T-cell (primary cell): ENCODE measurements around the gene CEP120. TPM values are rescaled to one million over a fixed set of nuclear protein-coding genes. Genes with fewer than 3 reads are reported as not detected.
"Not testable (repeated sequence)": the region's sequence is repeated elsewhere in the genome, so short reads cannot be mapped to it uniquely, and the experiment has no call there.

ENCODE experiments used
- ATAC-seq, 4 experiments: fragments of 200-7000 bp in 3 of 4; fragments of 150-1000 bp in 1 of 4; cut with Tn5 transposase; replicated peaks in 1 of 4; 1 replicate in 3 of 4; 2 replicates in 1 of 4; pipeline ENCODE4 v1.10.0; 2021; ENCODE audit warnings: moderate library complexity in 3 of 4, mild to moderate bottlenecking in 2 of 4, moderate number of reproducible peaks in 1 of 4
- CTCF ChIA-PET, 2 donors: fragments of 300-600 bp; sonication (Branson Sonifier 250); formaldehyde crosslinking; loops; one replicate each; lab custom pipeline; 2022; ENCODE audit warnings: antibody characterized with exemption in 2 of 2; lab: Charles Lee
- POLR2A ChIA-PET, 2 donors: fragments of 300-600 bp; sonication (Branson Sonifier 250); formaldehyde crosslinking; loops; one replicate each; lab custom pipeline; 2022; ENCODE audit warnings: antibody characterized with exemption in 2 of 2; lab: Charles Lee
- DNase-seq, 35 experiments: peaks; one replicate each; pipeline versions ENCODE4 v3.0.0 to v3.0.0-alpha.2; 2013 to 2023
- H3K27ac ChIP-seq: one replicate; pipeline ENCODE4 v1.5.1; 2013; ENCODE audit warnings: low read length
- H3K27me3 ChIP-seq, 2 experiments: replicated peaks in 1 of 2; 1 replicate in 1 of 2; 2 replicates in 1 of 2; pipeline versions ENCODE4 v1.6.1 to v1.7.0; 2013; ENCODE audit warnings: low read length in 1 of 2, mixed read lengths in 1 of 2; ENCODE audit not compliant: control insufficient read depth in 2 of 2, insufficient read depth in 2 of 2; ENCODE audit errors: extremely low read depth in 1 of 2
- H3K36me3 ChIP-seq, 2 donors: 1 replicate in 1 of 2; 2 replicates in 1 of 2; pipeline versions ENCODE4 v1.6.1 to v1.7.0; 2013; ENCODE audit warnings: low read length in 1 of 2; ENCODE audit not compliant: control insufficient read depth in 2 of 2, insufficient read depth in 1 of 2; ENCODE audit errors: extremely low read depth in 1 of 2
- H3K4me1 ChIP-seq, 2 experiments: 1 replicate in 1 of 2; 2 replicates in 1 of 2; pipeline versions ENCODE4 v1.6.1 to v1.7.0; 2013; ENCODE audit warnings: low read length in 2 of 2, mixed read lengths in 1 of 2; ENCODE audit not compliant: insufficient read depth in 2 of 2, control insufficient read depth in 1 of 2; ENCODE audit errors: extremely low read depth in 1 of 2
- H3K4me3 ChIP-seq, 2 donors: 1 replicate in 1 of 2; 2 replicates in 1 of 2; pipeline versions ENCODE4 v1.5.1 to v1.7.0; 2013; ENCODE audit warnings: mild to moderate bottlenecking in 2 of 2, low read length in 1 of 2, moderate library complexity in 1 of 2; ENCODE audit not compliant: control insufficient read depth in 1 of 2; ENCODE audit errors: extremely low read depth in 1 of 2
- H3K9me3 ChIP-seq: 2 replicates; pipeline ENCODE4 v1.7.0; 2013
- H3K27ac Mint-ChIP-seq, 2 donors: one replicate each; pipeline ENCODE4 v1.8.0; 2020 to 2021; ENCODE audit warnings: mild to moderate bottlenecking in 2 of 2, mixed read lengths in 2 of 2
- H3K27me3 Mint-ChIP-seq, 2 donors: one replicate each; pipeline ENCODE4 v1.8.0; 2021 to 2022; ENCODE audit warnings: mixed read lengths in 2 of 2
- H3K36me3 Mint-ChIP-seq: one replicate; pipeline ENCODE4 v1.8.0; 2021; ENCODE audit warnings: mixed read lengths
- H3K4me1 Mint-ChIP-seq, 3 donors: one replicate each; pipeline ENCODE4 v1.8.0; 2020 to 2022; ENCODE audit warnings: mixed read lengths in 3 of 3, mild to moderate bottlenecking in 1 of 3
- H3K4me3 Mint-ChIP-seq, 3 donors: one replicate each; pipeline ENCODE4 v1.8.0; 2020 to 2022; ENCODE audit warnings: mild to moderate bottlenecking in 3 of 3, mixed read lengths in 3 of 3, moderate library complexity in 3 of 3
- H3K9me3 Mint-ChIP-seq, 3 donors: one replicate each; pipeline ENCODE4 v1.8.0; 2020 to 2022; ENCODE audit warnings: mixed read lengths in 3 of 3
- WGBS: methylation state at CpG from one replicate; pipeline ENCODE4 v1.1.5; 2013; ENCODE audit warnings: missing lambda C conversion rate; ENCODE audit not compliant: insufficient coverage; 5-methylcytosine and 5-hydroxymethylcytosine counted together
- total RNA-seq, 35 experiments: library from RNA in 6 of 35; stranded (reverse) in 6 of 35; fragments of 120-200 nt in 1 of 35; gene quantifications; one replicate each; pipeline versions ENCODE4 v1.2.1 to v1.2.4 and lab custom pipeline; 2013 to 2026

CEP120 gene
- total RNA-seq, 5 donors from 2014 or later (not counting 1 experiment from before 2014, with no cell fraction given) = 48.3 to 71.1 (median 62.8) TPM

DNA sequence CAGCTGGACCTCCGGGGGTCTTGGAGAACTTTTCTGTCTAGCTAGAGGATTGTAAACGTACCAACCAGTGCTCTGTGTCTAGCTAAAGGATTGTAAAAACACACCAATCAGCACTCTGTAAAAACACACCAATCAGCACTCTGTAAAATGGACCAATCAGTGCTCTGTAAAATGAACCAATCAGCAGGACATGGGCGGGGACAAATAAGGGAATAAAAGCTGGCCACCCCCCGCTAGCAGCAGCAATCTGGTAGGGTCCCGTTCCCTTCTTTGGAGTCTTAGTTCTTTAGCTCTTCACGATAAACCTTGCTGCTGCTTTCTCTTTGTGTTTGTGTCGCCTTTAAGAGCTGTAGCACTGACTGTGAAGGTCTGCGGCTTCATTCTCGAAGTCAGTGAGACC lies 114.8 kb downstream of the CEP120 start:
- H3K4me1 ChIP-seq, POLR2A ChIA-PET, H3K27me3 ChIP-seq, ATAC-seq, H3K4me3 ChIP-seq, H3K36me3 ChIP-seq, H3K27me3 Mint-ChIP-seq, H3K4me1 Mint-ChIP-seq, H3K36me3 Mint-ChIP-seq, H3K4me3 Mint-ChIP-seq, H3K9me3 ChIP-seq, H3K27ac Mint-ChIP-seq, DNase-seq, H3K9me3 Mint-ChIP-seq, H3K27ac ChIP-seq, CTCF ChIA-PET: not testable (repeated sequence)
- WGBS = 100% methylated on average over 4 of the region's 9 CpGs

DNA sequence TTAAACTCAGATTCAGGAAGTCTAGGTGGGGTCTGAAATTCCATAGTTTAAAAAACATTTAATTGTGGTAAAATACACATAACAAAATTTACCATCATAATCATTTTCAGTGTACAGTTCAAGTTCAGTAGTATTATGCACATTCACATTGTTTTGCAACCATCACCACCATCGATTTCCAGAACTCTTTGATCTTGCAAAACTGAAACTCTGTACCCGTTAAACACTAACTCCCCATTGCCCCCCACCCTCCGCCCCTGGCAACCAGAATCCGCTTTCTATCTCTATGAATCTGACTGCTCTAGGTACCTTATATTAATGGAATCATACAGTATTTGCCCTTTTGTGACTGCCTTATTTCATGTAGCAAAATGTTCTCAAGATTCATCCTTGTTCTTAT lies 117.5 kb downstream of the CEP120 start:
- POLR2A ChIA-PET = no interaction called here
- no CpG with 5 or more reads among the region's 4 CpGs for WGBS

DNA sequence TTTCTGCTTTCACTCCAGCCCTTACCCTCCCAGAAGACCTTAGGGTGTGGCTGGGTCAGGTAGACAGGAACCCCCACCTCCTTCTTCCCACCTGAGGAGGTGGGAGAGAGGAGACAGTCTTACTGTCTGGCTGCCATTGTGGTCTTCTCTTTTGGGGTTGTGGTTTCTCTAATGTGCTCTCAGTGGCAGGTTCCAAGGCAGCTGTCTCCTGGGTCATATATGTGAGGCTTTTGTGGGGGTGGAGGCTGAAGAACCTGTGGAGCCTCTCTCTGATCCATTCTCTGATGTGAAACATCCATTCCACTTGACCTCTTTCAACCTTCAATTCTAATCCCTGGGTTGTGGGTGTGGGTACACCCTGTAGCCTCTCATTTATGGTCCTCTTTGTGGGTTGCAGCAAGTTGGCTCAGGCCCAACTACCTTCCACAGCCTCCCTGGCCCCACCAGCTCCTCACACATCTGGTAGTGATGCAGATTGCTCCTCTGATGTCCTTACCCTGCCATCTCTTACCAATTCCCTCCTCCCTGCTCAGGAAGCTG lies 118.4 kb downstream of the CEP120 start:
- POLR2A ChIA-PET = no interaction called here
- no peak overlapping the region for H3K4me3 ChIP-seq
- H3K27me3 Mint-ChIP-seq = peaks cover 10 to 11% of the 10 kb centered on the region in 2 donors

More for the DNA sequence above, 117.5 kb downstream of the CEP120 start:
- ATAC-seq (no peak), DNase-seq (no peak)
- Histone ChIP-seq H3K4me3 (no peak overlapping the region), H3K9me3 (no peaks in the 10 kb centered on the region), H3K27me3 (no peaks in the 10 kb centered on the region), H3K36me3 (no peaks in the 10 kb centered on the region), H3K27ac (no peak overlapping the region), H3K4me1 (no peaks in the 10 kb centered on the region)
- no peak overlapping the region for H3K27ac Mint-ChIP-seq
- peaks cover 7% of the 10 kb centered on the region in 2 donors for H3K27me3 Mint-ChIP-seq
- H3K4me3 Mint-ChIP-seq = no peak overlapping the region
- no peaks in the 10 kb centered on the region for H3K9me3 Mint-ChIP-seq
- H3K36me3 Mint-ChIP-seq = no peaks in the 10 kb centered on the region
- CTCF ChIA-PET = interaction anchor here in 1 of 2 donors (0.7 kb wide), 1 partner anchor 82 kb away, joined by 5 read pairs; no protein-coding TSS in a partner anchor
- no peaks in the 10 kb centered on the region for H3K4me1 Mint-ChIP-seq

GRCh38 chr5:123303802-123304201 lies 119.4 kb downstream of the CEP120 start:
- H3K9me3 Mint-ChIP-seq = peaks cover 0 to 12% (median 0%) of the 10 kb centered on the region in 3 donors
- Histone ChIP-seq H3K27ac (no peak overlapping the region), H3K27me3 (no peaks in the 10 kb centered on the region), H3K4me3 (no peak overlapping the region), H3K4me1 (no peaks in the 10 kb centered on the region), H3K36me3 (no peaks in the 10 kb centered on the region), H3K9me3 (no peaks in the 10 kb centered on the region)
- ATAC-seq (no peak), DNase-seq (no peak)
- POLR2A ChIA-PET = no interaction called here
- H3K4me3 Mint-ChIP-seq = no peak overlapping the region
- no peak overlapping the region for H3K27ac Mint-ChIP-seq
- H3K4me1 Mint-ChIP-seq = no peaks in the 10 kb centered on the region
- H3K27me3 Mint-ChIP-seq = peaks cover 10 to 11% of the 10 kb centered on the region in 2 donors
- CTCF ChIA-PET = no interaction called here
- WGBS = 85% methylated on average over 3 of the region's 3 CpGs
- no peaks in the 10 kb centered on the region for H3K36me3 Mint-ChIP-seq

More for the DNA sequence above, 118.4 kb downstream of the CEP120 start:
- DNase-seq (no peak), ATAC-seq (no peak)
- Mint-ChIP-seq H3K4me3 (no peak overlapping the region), H3K9me3 (peaks cover 0 to 6% (median 0%) of the 10 kb centered on the region in 3 donors), H3K36me3 (no peaks in the 10 kb centered on the region), H3K4me1 (no peaks in the 10 kb centered on the region), H3K27ac (no peak overlapping the region)
- no peak overlapping the region for H3K27ac ChIP-seq
- CTCF ChIA-PET = no interaction called here
- H3K9me3 ChIP-seq = no peaks in the 10 kb centered on the region
- no peaks in the 10 kb centered on the region for H3K36me3 ChIP-seq
- no peaks in the 10 kb centered on the region for H3K27me3 ChIP-seq
- H3K4me1 ChIP-seq = no peaks in the 10 kb centered on the region

DNA sequence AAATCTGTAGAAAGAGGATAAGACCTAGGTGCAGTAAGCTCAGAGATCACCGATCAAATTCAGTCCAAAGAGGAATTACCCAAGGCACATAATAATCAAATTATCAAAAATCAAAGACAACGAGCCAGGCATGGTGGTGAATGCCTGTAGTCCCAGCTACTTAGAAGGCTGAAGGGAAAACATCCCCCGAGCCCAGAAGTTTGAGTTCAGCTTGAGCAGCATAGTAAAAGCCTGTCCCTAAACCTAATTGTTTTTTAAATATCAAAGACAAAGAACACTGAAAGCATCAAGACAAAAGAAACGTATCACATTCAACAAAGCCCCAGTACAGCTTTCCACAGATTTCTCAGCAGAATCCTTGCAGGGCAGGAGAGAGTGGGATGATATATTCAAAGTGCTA lies 122.9 kb downstream of the CEP120 start:
- H3K9me3 ChIP-seq = no peaks in the 10 kb centered on the region
- WGBS = no CpG with 5 or more reads among the region's 4 CpGs
- peaks cover 0 to 12% (median 0%) of the 10 kb centered on the region in 3 donors for H3K9me3 Mint-ChIP-seq
- H3K27ac ChIP-seq = no peak overlapping the region
- CTCF ChIA-PET = no interaction called here
- no peaks in the 10 kb centered on the region for H3K4me1 Mint-ChIP-seq
- H3K27me3 Mint-ChIP-seq = peaks cover 12% of the 10 kb centered on the region in 2 donors
- DNase-seq = no peak
- no peaks in the 10 kb centered on the region for H3K36me3 Mint-ChIP-seq
- ATAC-seq = no peak
- no peak overlapping the region for H3K4me3 ChIP-seq
- no peak overlapping the region for H3K27ac Mint-ChIP-seq
- POLR2A ChIA-PET = no interaction called here
- no peaks in the 10 kb centered on the region for H3K27me3 ChIP-seq
- no peaks in the 10 kb centered on the region for H3K36me3 ChIP-seq
- no peak overlapping the region for H3K4me3 Mint-ChIP-seq
- no peaks in the 10 kb centered on the region for H3K4me1 ChIP-seq

DNA sequence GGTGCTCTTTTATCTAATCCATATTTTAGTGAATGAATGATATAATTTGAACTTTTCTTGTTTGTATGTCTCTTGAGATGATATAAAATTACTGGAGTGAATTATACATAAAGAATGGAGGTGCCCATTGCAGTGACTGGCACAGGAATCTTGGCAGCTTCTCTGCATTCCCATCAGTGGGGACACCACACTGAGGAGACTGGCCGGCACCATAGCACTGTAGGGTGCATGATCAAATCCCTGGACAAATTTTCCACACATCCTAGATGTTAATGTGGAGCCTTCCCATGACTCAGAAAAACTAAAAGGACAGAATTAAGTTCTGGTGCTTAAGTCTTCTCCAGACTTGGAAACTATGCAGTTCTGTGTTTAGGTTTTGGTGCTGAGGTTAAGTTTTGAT lies 124.1 kb downstream of the CEP120 start:
- no peak overlapping the region for H3K4me3 ChIP-seq
- no peaks in the 10 kb centered on the region for H3K9me3 ChIP-seq
- no peaks in the 10 kb centered on the region for H3K36me3 Mint-ChIP-seq
- no peak overlapping the region for H3K27ac Mint-ChIP-seq
- no peaks in the 10 kb centered on the region for H3K4me1 ChIP-seq
- no peak for ATAC-seq
- no peak for DNase-seq
- ChIA-PET POLR2A (no interaction called here), CTCF (no interaction called here)
- H3K27ac ChIP-seq = no peak overlapping the region
- no peaks in the 10 kb centered on the region for H3K4me1 Mint-ChIP-seq
- peaks cover 0 to 12% (median 0%) of the 10 kb centered on the region in 3 donors for H3K9me3 Mint-ChIP-seq
- no peak overlapping the region for H3K4me3 Mint-ChIP-seq
- WGBS = no CpG with 5 or more reads among the region's 1 CpG
- no peaks in the 10 kb centered on the region for H3K27me3 ChIP-seq
- H3K27me3 Mint-ChIP-seq = peaks cover 8 to 9% of the 10 kb centered on the region in 2 donors
- no peaks in the 10 kb centered on the region for H3K36me3 ChIP-seq
